ENCODE measurements around the gene RASA1.

The RASA1 gene

DNA sequence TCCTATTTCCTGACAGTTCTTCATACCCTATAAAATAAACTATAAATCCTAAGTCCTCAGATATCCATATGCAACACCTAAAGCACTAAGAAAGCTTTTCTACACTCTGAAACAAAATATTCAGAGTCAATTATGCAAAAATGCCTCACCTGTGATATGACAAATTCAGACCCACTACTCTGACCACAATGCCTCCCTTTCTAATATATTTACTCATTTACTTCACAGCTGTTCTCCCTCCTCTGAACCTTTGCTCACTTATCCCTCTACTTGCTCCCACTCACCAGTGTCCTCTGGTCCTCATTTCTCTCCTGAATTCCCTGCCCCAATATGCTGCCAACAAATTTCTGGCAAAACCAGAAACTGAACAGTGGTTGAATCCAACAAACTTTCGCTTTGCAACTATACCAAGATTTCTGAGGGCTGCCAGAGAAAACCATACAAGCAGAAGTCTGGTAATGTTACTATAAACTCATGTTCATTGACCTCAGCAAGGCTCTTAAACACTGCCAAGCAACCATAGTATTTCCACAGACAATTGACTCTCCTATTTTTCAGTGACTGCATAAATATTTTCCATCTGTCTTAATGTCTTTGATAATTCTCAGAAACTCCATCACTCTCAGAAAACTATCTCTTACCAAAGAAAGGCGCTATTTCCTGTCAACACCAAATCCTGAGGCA lies 137.9 kb downstream of the RASA1 start:
- DNase-seq: no peak

GRCh38 chr5:87408204-87408603 lies 140.5 kb downstream of the RASA1 start:
- no peak for DNase-seq

- no peak for DNase-seq
Observed at GRCh38 chr5:87410931-87411330, 143.2 kb downstream of the RASA1 start.

- no peak for DNase-seq
Observed at GRCh38 chr5:87411586-87411972, 143.9 kb downstream of the RASA1 start.

- peak; percentile 14 for DNase-seq
Observed at GRCh38 chr5:87411973-87412629, 144.4 kb downstream of the RASA1 start.

- DNase-seq: peak; percentile 85
Observed at GRCh38 chr5:87412630-87413342, 145.1 kb downstream of the RASA1 start, which contains the start of gene CCNH. Gene CCNH, minus strand, starts transcription at chr5:87412930. Its CDS starts 136 bp downstream, at chr5:87412794.

DNA sequence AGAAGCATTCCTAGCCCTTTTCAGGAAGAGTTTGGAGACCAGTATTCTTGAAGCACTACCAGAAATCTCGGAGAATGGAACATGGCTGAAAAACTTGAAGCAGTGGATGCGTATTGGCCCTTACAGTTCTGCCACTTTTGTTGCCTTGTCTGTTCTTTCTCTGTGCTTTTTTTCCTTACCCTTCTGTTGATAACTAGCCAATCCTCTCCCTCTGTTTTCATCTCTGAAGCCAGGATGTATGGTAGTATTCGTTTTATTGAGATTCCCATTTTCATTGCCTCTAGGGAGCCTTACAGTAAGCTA lies 145.6 kb downstream of the RASA1 start:
- no peak for DNase-seq

- DNase-seq: no peak
Observed at GRCh38 chr5:87418506-87418905, 150.8 kb downstream of the RASA1 start.

- no peak for DNase-seq
Observed at GRCh38 chr5:87421307-87421706, 153.6 kb downstream of the RASA1 start.

DNA sequence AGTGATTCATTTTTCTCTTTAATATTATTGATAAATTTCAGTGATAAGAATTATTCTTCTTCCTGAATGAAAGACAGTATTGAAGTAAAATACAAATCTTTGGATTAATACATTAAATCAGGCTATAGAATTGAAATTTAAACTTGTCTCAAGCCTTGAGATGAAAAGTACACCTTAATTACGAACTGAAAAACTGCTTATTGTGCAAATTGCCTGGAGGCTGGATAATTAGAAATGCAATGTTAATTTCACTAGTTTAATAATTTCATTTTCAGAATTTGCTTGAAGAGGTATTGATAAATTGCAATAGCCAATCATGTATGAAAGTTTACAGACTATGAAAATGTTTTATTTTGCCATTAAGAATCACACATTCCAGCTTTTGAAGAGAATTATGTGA lies 156.1 kb downstream of the RASA1 start:
- no peak for DNase-seq

DNA sequence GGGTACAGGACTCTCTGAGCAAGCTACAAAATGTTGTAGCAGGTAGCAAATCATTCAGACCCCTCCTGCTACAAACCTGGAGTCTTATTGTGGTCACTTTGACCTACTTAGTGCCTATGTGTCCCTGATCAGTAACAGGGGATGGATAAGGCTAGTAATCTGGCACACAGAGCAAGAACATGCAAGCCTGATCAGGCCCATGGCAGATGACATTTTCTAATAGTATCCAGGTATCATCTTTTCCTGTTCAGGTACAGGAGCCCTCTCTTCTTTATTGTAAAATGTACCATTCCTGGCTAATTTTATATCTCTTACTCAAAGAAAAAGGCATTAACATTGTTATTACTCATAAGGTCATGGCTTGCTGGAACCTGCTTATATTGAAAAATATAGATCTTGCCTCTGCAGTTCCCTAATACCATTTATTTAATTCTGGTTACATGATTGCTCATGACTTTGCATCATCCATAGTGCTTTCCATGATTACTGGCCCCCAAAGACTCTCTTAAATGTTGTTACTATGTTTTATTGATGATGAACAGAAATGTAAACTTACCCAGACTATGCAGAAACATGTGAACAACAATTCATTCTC lies 163.3 kb downstream of the RASA1 start:
- DNase-seq: no peak

DNA sequence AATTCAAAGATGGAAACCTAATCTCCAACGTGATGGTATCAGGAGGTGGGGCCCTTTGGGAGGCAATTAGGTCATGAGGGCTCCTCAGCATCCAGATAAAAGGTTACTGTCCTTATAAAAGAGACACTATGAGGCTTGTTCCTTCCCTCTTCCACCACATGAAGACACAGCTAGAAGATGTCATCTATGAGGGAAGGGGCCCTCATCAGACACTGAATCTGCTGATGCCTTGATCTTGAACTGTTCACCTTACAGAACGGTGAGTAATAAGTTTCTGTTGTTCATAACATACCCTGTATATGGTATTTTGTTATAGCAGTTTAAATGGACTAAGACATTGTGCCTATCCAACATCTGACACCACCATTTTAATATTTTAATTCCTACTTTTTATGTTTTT lies 164.8 kb downstream of the RASA1 start:
- no peak for DNase-seq

DNA sequence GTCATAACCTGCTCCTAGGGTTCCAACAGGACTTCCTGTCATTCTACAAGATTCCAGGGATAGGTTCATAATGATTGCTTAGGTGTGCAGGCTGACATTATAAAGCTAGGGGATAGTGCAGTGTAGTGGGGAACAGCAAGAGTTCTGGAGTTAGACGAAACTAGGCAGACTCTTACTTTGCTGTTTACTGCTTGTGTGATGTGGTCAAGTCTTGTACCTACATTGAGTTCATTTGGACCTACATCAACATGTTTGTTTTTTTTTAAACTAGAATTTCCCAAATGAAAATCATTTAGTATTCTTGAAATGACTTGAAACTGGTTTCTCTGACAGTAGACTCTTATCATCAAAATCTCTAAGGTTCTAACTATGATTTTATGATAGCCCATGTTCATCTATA lies 166.3 kb downstream of the RASA1 start:
- DNase-seq: no peak

DNA sequence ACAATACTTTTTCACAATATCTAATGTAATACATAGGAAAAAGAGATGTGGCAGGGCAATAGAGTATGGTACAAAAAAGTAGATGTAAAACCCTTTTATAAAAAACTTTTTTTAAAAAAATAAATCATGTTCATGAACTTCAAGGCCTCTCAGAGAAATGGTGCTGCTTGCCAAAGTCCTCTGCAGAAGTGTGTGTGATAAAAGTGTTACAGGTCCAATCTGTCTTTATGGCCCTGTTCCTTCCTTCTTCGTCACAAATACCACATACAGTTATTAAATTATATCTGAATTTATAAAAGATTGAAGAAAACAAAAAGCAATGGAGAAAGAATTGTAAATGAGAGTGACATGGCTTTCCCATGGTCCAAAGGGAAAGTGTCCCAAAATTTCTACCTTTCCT lies 166.8 kb downstream of the RASA1 start:
- no peak for DNase-seq

DNA sequence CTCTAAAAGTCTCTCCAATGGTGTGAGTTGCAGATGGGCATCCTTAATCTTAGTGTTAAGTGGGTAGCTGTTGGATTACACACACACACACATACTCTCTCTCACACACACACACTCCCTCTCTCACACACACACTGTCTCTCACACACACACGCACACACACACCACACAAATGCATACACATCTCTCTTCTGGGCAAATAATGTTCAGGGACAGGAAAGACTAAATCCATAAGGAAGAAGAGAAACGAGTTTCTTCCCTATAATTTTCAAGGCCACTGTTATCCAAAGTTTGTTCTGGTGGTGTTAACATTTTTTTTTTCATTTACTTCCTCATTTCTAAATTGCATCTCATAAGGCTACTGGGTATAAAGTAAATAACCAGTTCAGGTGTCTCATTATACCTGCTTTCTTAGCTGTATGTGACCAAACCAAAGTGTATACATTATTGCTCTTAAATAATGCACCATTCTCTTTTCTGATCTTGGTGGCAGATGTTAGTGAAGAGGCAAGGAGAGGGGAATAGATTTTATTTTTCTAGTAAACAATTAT lies 167.5 kb downstream of the RASA1 start:
- DNase-seq: no peak

DNA sequence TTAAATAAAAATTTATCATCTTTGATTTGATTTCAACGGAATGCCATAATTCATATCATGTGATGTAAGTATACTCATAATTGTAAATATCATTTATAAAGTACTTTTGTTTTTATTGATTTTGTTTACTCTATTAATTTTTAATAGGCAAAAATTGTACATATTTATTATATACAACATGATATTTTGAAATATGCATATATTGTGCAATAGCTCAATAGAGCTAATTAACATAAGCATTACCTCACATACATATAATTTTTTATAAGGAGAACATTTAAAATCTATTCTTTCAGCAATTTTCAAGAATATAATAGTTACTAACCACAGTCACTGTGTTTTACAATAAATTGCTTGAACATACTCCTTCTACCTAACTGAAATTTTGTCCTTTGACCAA lies 170.0 kb downstream of the RASA1 start:
- no peak for DNase-seq

- DNase-seq: no peak
Observed at GRCh38 chr5:87438231-87438630, 170.5 kb downstream of the RASA1 start.

All from NCI-H510A treated with DMSO at 0.1 percent for 48 hours (cell line).